Activated T-helper 1 cell treated with anti-CD3 and anti-CD28 coated beads, Interleukin-12 subunit alpha, Interleukin-12 subunit beta, Interleukin-2, Interleukin-4 antibody, amounts not matched to agents 30 ng/mL and 10 ng/mL and 1 ng/mL, durations not matched to agents 14 hours and 24 hours and 36 hours (primary cell): ENCODE data around the gene UNC93B1. TPM values are rescaled to one million over a fixed set of nuclear protein-coding genes. Genes with fewer than 3 reads are reported as not detected.

Experiments
- DNase-seq: peaks from one replicate; pipeline ENCODE4 v3.0.0; 2021; ENCODE audit warnings: low spot score
- H3K27ac Mint-ChIP-seq: one replicate; pipeline ENCODE4 v1.8.0; 2021; ENCODE audit warnings: mild to moderate bottlenecking, mixed read lengths
- H3K27me3 Mint-ChIP-seq: one replicate; pipeline ENCODE4 v1.8.0; 2022; ENCODE audit warnings: mild to moderate bottlenecking, moderate library complexity, mixed read lengths; ENCODE audit not compliant: insufficient read depth
- H3K36me3 Mint-ChIP-seq: one replicate; pipeline ENCODE4 v1.8.0; 2021; ENCODE audit warnings: low read depth, mixed read lengths
- H3K4me1 Mint-ChIP-seq: one replicate; pipeline ENCODE4 v1.8.0; 2021; ENCODE audit warnings: low read depth, mixed read lengths
- H3K4me3 Mint-ChIP-seq: one replicate; pipeline ENCODE4 v1.8.0; 2021; ENCODE audit warnings: mild to moderate bottlenecking, moderate library complexity, mixed read lengths
- H3K9me3 Mint-ChIP-seq: one replicate; pipeline ENCODE4 v1.8.0; 2021; ENCODE audit warnings: mixed read lengths
- intact Hi-C: fragments of 100-400 bp; cut with micrococcal nuclease; formaldehyde crosslinking; loops from one replicate; pipeline ENCODE4 v1.15.1; 2024
- total RNA-seq: library from RNA; stranded (reverse); gene quantifications from 2 replicates; pipeline ENCODE4 v1.2.3, GENCODE V29; 2022

Gene UNC93B1, protein sequence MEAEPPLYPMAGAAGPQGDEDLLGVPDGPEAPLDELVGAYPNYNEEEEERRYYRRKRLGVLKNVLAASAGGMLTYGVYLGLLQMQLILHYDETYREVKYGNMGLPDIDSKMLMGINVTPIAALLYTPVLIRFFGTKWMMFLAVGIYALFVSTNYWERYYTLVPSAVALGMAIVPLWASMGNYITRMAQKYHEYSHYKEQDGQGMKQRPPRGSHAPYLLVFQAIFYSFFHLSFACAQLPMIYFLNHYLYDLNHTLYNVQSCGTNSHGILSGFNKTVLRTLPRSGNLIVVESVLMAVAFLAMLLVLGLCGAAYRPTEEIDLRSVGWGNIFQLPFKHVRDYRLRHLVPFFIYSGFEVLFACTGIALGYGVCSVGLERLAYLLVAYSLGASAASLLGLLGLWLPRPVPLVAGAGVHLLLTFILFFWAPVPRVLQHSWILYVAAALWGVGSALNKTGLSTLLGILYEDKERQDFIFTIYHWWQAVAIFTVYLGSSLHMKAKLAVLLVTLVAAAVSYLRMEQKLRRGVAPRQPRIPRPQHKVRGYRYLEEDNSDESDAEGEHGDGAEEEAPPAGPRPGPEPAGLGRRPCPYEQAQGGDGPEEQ
- 13.9 and 14.8 TPM in 2 replicates for total RNA-seq

DNA sequence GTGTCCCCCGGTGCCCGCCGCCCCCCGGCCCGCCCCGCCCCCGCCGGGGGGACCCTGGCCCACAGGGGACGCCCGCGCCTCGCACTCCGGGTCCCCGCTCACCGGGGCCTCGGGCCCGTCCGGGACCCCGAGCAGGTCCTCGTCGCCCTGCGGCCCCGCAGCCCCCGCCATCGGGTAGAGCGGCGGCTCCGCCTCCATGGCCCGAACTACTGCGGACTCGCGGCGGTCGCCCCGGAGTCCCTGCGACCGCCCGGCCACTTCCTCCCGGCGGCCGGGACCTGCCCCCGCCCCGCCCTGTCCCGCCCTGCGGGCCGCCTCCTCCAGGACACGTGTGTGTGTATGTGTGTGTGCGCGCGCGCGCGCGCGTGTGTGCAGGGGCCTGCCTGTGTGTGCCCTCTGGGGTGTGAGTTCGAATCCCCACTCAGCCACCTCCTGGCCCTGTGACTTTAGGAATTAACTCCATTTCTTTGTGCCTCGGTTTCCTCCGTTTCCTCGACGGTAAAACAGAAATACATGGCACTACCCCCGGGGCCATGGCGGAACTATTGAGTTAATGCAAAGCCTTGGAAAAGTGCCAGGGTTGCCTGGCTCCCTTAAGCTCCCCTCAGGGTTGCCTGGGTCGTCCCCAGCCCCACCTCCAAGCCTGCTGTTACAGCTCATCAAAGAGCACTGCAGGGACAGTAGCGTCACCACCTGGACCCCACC lies at the start of gene UNC93B1:
UNC93B1 (minus strand) TSS at position 252 of the 705 bp plus-strand sequence; CDS start at position 198, 54 bp downstream.
- Mint-ChIP-seq H3K36me3 (no peaks in the 10 kb centered on the region), H3K4me3 (peak within 1 kb of the TSS; percentile 85), H3K27me3 (no peaks in the 10 kb centered on the region), H3K4me1 (peaks cover 27% of the 10 kb centered on the region), H3K27ac (peak within 1 kb of the TSS; percentile 82), H3K9me3 (no peaks in the 10 kb centered on the region)
- peak; percentile 81 for DNase-seq
- intact Hi-C loops: loop anchor here (1.0 to 2.0 kb wide), 4 partner anchors 8 to 211 kb away; partner anchors contain the start of gene NDUFS8

DNA sequence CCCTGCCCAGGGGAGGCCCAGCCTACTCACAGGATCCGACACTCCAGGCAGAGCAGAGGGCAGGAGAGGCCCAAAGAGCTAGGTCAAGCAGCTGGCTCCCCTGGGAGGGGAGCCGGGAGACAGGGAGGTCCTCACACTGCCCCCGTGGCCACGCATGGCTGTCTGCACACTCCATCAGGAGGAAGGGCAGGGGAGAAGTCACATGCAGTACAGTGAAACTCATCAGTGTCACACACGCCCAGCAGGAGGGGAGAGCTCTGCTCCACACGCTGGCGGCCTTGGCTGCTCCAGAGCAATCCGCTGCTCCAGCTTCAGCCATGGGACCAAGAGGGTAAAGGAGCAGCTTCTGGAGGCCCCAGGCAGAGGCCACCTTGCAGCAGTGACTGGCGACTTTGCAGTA lies 49.2 kb upstream of the UNC93B1 start:
- H3K9me3 Mint-ChIP-seq: no peaks in the 10 kb centered on the region
- intact Hi-C loops: no loop called here
- no peak overlapping the region for H3K4me3 Mint-ChIP-seq
- no peak overlapping the region for H3K27ac Mint-ChIP-seq
- peaks cover 16% of the 10 kb centered on the region for H3K36me3 Mint-ChIP-seq
- no peaks in the 10 kb centered on the region for H3K4me1 Mint-ChIP-seq
- DNase-seq: no peak
- no peaks in the 10 kb centered on the region for H3K27me3 Mint-ChIP-seq

DNA sequence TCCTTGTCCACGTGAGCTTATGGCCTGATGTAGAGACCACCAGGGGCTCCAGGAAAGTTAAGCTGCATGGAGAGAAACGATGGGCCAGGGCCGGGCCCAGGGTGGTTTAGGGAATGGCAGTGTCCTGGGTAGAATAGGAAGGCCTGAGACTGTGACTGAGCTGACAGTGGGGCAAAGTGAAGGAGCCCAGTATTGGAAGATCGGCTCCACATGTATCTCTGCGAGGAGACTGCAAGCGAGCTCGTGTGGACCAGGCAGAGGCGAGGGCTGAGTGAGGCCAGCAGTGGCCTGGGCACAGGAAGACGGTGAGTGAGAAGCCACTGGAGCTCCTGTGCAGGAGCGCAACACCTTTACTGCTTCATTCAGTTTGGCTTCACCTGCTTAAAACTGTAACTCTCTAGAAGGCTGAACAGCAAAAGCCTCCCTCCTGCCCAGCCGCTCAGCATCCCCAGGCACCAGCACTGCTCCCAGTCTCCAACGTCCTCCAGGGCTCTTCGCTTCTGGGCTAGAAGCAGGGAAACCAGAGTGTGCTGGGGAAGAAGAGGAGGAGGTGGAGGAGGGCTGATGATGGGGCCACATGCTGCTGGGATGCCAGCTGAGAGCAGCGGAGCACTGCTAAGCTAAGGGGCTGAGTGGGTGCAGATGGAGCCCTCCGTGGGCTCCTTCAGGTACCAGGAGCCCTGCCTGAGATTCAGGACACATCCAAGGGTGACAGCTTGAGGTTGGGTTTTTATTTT lies 48.4 kb upstream of the UNC93B1 start:
- intact Hi-C loops: no loop called here
- H3K9me3 Mint-ChIP-seq: no peaks in the 10 kb centered on the region
- H3K27ac Mint-ChIP-seq: no peak overlapping the region
- no peaks in the 10 kb centered on the region for H3K27me3 Mint-ChIP-seq
- no peaks in the 10 kb centered on the region for H3K4me1 Mint-ChIP-seq
- no peak overlapping the region for H3K4me3 Mint-ChIP-seq
- H3K36me3 Mint-ChIP-seq: peaks cover 18% of the 10 kb centered on the region
- DNase-seq: no peak

DNA sequence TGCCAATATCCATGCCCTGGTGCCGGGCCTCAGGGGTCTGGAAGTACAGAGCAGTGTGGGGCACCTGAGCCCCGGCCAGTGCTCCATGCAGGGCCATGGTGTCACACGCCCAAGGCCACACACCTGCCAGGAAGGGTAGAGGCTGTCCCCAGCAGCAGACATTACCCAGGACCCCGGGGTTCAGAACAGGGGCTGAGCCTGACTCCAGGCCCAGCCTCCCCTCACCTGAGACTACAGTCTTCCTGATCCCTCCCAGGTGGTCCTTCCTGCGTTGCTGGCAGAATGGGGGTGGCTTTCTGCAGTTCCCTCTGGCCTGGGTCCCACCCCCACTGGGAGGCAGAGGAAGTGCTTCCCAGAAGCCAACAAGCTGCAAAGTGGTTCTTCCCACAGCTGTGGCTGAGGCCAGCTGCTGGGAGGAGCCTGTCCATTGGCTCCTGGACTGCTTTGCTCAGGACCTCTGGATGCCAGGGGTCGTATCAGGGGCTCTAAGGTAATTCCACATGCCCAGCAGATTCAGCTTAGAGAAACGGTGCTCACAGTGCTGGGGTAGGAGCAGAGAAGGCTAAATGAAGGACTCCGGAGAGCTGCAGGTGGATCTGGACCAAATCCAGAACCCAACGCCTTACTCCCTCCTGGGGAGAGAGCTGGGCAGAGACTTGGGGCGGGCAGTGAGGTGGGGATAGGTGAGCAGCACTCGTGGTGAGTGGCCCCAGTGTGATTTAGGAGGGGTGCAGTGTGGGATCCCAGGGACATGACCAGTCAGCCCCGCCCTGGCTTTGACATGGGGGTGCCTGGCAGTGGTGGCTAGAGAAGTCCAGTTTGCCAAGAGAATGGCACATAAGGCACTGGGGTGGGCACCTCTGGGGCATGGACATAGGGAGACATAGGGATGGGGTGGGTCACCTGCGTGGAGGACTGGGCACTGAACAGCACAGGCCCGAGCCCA lies 47.6 kb upstream of the UNC93B1 start:
- H3K4me1 Mint-ChIP-seq: no peaks in the 10 kb centered on the region
- H3K4me3 Mint-ChIP-seq: no peak overlapping the region
- DNase-seq: no peak
- no peaks in the 10 kb centered on the region for H3K9me3 Mint-ChIP-seq
- H3K36me3 Mint-ChIP-seq: peaks cover 22% of the 10 kb centered on the region
- no peaks in the 10 kb centered on the region for H3K27me3 Mint-ChIP-seq
- intact Hi-C loops: no loop called here
- H3K27ac Mint-ChIP-seq: no peak overlapping the region

DNA sequence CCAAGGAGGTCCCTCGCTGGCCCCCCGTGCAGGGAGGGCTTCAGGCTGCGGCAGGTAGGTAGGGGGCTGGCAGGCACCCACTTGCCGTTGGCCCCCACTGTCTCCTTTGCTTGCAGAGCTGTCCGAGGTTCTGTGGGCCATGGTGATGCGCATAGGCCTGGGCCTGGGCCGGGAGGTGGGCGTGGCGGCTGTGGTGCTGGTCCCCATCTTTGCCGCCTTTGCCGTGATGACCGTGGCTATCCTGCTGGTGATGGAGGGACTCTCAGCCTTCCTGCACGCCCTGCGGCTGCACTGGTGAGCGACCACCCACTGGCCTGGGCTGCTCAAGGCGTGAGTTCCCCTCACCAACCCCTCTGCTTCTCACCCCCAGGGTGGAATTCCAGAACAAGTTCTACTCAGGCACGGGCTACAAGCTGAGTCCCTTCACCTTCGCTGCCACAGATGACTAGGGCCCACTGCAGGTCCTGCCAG lies 46.5 kb upstream of the UNC93B1 start:
- H3K27me3 Mint-ChIP-seq: no peaks in the 10 kb centered on the region
- no peak for DNase-seq
- no peak overlapping the region for H3K27ac Mint-ChIP-seq
- no peaks in the 10 kb centered on the region for H3K9me3 Mint-ChIP-seq
- peaks cover 22% of the 10 kb centered on the region for H3K36me3 Mint-ChIP-seq
- no peaks in the 10 kb centered on the region for H3K4me1 Mint-ChIP-seq
- no peak overlapping the region for H3K4me3 Mint-ChIP-seq
- intact Hi-C loops: no loop called here

DNA sequence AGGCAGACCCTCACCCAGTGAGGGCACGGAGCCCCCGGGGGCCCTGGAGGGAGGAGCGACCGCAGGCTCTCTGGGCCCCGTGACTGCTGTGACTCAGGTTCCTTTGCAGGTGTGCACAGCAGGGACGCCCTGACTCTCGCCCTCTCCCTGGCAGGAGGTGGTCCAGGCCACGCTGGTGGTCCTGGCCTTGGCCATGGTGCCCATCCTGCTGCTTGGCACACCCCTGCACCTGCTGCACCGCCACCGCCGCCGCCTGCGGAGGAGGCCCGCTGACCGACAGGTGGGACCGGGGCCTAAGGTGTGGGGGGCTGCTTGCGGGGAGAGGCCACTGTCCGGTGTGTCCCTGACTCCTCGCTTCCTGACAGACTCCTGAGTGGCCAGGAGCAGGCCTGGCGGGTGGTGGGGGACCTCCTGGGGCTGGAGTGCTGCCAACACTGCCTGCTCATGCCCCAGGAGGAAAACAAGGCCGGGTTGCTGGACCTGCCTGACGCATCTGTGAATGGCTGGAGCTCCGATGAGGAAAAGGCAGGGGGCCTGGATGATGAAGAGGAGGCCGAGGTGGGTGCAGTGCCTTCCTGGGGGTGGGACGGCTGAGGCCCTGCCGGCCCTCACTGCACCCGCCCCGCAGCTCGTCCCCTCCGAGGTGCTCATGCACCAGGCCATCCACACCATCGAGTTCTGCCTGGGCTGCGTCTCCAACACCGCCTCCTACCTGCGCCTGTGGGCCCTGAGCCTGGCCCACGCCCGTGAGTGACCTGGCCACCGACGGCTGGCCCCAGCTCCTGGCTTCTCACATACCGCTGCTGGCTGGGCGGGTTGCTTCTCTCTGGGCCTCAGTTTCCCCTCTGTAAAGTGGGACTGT lies 45.8 kb upstream of the UNC93B1 start:
- DNase-seq: no peak
- Mint-ChIP-seq H3K4me3 (no peak overlapping the region), H3K27me3 (no peaks in the 10 kb centered on the region), H3K9me3 (no peaks in the 10 kb centered on the region), H3K36me3 (peaks cover 22% of the 10 kb centered on the region), H3K27ac (no peak overlapping the region), H3K4me1 (no peaks in the 10 kb centered on the region)
- intact Hi-C loops: no loop called here

DNA sequence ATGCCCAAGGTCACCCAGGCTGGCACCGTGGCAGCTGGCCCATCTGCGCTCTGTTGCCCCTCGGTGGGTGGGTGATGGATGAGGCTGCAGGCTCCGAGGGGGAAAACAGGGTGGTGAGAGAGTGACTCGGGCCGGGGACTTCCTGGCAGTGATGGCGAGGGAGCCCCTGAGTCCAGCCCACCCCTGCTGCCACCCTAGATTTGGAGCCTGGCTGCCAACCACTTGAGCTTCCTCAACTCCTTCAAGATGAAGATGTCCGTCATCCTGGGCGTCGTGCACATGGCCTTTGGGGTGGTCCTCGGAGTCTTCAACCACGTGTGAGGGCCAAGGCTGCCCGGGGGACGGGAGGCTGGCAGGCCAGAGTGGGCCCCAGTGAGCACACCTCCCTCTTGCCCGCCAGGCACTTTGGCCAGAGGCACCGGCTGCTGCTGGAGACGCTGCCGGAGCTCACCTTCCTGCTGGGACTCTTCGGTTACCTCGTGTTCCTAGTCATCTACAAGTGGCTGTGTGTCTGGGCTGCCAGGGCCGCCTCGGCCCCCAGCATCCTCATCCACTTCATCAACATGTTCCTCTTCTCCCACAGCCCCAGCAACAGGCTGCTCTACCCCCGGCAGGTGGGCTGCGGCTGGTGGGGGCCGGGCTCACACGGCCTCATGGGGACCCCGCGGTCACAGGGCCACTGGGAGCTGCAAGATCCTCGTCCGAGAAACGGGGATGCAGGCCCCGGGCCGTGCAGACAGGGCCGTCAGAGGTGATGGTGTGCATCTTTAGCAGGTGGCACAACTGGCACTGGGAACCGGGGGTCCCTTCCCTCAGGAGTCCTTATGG lies 45.0 kb upstream of the UNC93B1 start:
- no peaks in the 10 kb centered on the region for H3K4me1 Mint-ChIP-seq
- intact Hi-C loops: no loop called here
- DNase-seq: no peak
- H3K27ac Mint-ChIP-seq: no peak overlapping the region
- H3K4me3 Mint-ChIP-seq: no peak overlapping the region
- H3K36me3 Mint-ChIP-seq: peaks cover 21% of the 10 kb centered on the region
- no peaks in the 10 kb centered on the region for H3K9me3 Mint-ChIP-seq
- H3K27me3 Mint-ChIP-seq: no peaks in the 10 kb centered on the region

DNA sequence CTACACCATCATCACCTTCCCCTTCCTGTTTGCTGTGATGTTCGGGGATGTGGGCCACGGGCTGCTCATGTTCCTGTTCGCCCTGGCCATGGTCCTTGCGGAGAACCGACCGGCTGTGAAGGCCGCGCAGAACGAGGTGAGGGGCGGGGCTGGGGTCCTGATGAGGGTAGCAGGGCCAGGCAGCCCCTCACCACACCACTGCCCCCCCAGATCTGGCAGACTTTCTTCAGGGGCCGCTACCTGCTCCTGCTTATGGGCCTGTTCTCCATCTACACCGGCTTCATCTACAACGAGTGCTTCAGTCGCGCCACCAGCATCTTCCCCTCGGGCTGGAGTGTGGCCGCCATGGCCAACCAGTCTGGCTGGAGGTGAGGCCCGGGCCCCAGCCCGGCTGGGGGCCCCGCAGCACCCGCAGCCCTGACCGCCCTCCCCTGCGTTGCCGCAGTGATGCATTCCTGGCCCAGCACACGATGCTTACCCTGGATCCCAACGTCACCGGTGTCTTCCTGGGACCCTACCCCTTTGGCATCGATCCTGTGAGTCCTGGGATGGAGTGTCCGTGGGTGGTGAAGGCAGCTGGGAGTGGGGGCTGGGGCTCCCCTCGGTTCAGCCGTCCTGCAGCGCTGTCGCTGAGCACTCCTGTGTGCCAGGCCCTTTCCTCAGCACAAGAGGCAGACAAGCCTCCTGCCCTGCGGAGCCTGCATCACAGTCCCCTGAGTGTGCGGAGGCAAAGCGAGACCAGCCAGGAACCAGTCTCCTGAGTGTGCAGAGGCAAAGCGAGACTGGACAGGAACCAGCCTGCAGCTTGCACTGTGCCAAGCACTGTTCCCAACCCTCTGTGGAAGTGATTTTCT lies 43.8 kb upstream of the UNC93B1 start:
- Mint-ChIP-seq H3K4me1 (no peaks in the 10 kb centered on the region), H3K9me3 (no peaks in the 10 kb centered on the region), H3K36me3 (peaks cover 18% of the 10 kb centered on the region), H3K27ac (no peak overlapping the region), H3K4me3 (no peak overlapping the region), H3K27me3 (no peaks in the 10 kb centered on the region)
- intact Hi-C loops: no loop called here
- no peak for DNase-seq

DNA sequence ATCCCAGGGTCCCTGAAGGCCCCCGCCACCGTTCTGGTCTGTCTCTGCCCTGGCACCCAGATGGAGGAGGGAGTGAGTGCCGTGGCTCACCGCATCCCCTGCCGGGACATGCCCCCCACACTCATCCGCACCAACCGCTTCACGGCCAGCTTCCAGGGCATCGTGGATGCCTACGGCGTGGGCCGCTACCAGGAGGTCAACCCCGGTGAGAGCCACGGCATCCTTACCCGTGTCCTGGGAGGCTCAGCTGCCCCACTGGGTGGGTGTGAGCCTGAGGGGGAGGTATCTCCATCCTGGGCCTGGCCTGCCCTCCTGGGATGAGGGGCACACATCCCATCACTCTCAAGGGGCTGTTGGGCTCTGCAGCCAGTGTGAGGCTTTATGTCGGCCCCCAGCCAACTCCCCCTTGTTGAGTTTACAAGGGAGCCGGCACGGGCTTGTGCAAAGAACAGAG lies 41.0 kb upstream of the UNC93B1 start:
- Mint-ChIP-seq H3K4me3 (no peak overlapping the region), H3K36me3 (peaks cover 8% of the 10 kb centered on the region)
- no peak for DNase-seq

More for the DNA sequence above, 41.0 kb upstream of the UNC93B1 start:
- Mint-ChIP-seq H3K27ac (no peak overlapping the region), H3K4me1 (no peaks in the 10 kb centered on the region), H3K27me3 (no peaks in the 10 kb centered on the region), H3K9me3 (no peaks in the 10 kb centered on the region)
- intact Hi-C loops: no loop called here
